Gastroesophageal sphincter (tissue), 4 donors: ENCODE data around the gene HDDC3. TPM values are rescaled to one million over a fixed set of nuclear protein-coding genes. Genes with fewer than 3 reads are reported as not detected.
"Not testable (repeated sequence)": the region's sequence is repeated elsewhere in the genome, so short reads cannot be mapped to it uniquely, and the experiment has no call there.

Source experiments
- ATAC-seq: fragments of 150-250 bp; one replicate; pipeline ENCODE4 v1.9.1; 2016; ENCODE audit warnings: mild to moderate bottlenecking, moderate library complexity
- H3K27ac ChIP-seq, 4 donors: fragments of 200-600 bp; sonication (generic) in 3 of 4; 1 replicate in 3 of 4; 2 replicates in 1 of 4; pipeline ENCODE4 v1.5.1; 2016 to 2019
- H3K27me3 ChIP-seq: fragments of 200-600 bp; sonication (generic); one replicate; pipeline ENCODE4 v1.5.1; 2019
- H3K36me3 ChIP-seq, 2 donors: fragments of 200-600 bp; sonication (generic); one replicate each; pipeline ENCODE4 v1.5.1; 2019; ENCODE audit warnings: control low read depth in 1 of 2
- H3K4me1 ChIP-seq, 3 donors: fragments of 200-600 bp; sonication (generic); 1 replicate in 2 of 3; 2 replicates in 1 of 3; pipeline ENCODE4 v1.5.1; 2016 to 2019; ENCODE audit warnings: control low read depth in 2 of 3
- H3K4me3 ChIP-seq, 2 donors: fragments of 200-600 bp; sonication (generic); one replicate each; pipeline ENCODE4 v1.5.1; 2019; ENCODE audit warnings: mild to moderate bottlenecking in 1 of 2, moderate library complexity in 1 of 2
- H3K9me3 ChIP-seq, 3 donors: fragments of 200-600 bp; sonication (generic); one replicate each; pipeline ENCODE4 v1.5.1; 2017 to 2019; ENCODE audit warnings: control low read depth in 2 of 3
- CTCF ChIP-seq, 4 experiments: fragments of 200-600 bp in 2 of 4; fragments of 450-650 bp in 2 of 4; sonication (generic) in 1 of 4; IDR thresholded peaks; one replicate each; pipeline ENCODE4 v1.5.1; 2017 to 2019; ENCODE audit warnings: antibody characterized with exemption in 4 of 4, mild to moderate bottlenecking in 2 of 4, moderate library complexity in 2 of 4
- EP300 ChIP-seq: sonication (generic); formaldehyde crosslinking; IDR thresholded peaks from one replicate; pipeline ENCODE4 v1.6.1; 2017; ENCODE audit warnings: antibody characterized with exemption, mild to moderate bottlenecking
- POLR2A ChIP-seq, 2 donors: fragments of 450-650 bp; IDR thresholded peaks; one replicate each; pipeline ENCODE4 v1.6.1; 2017; ENCODE audit warnings: antibody characterized with exemption in 2 of 2, mild to moderate bottlenecking in 2 of 2, moderate library complexity in 1 of 2
- POLR2AphosphoS5 ChIP-seq: sonication (generic); formaldehyde crosslinking; IDR thresholded peaks from one replicate; pipeline ENCODE4 v1.6.1; 2017; ENCODE audit warnings: antibody characterized with exemption
- WGBS, 2 donors: methylation state at CpG; one replicate each; pipeline ENCODE4 v1.1.5; 2018; ENCODE audit warnings: low coverage in 1 of 2; 5-methylcytosine and 5-hydroxymethylcytosine counted together
- total RNA-seq, 4 donors: library from RNA; depleted of rRNA; stranded (reverse); fragments of >200 nt; gene quantifications; one replicate each; pipeline ENCODE4 v1.1.0, GENCODE V29; 2016

The HDDC3 gene
- total RNA-seq, 4 donors from 2014 or later = 5.9 to 17.1 (median 8.3) TPM

GRCh38 chr15:90911302-90911623 lies 21.1 kb downstream of the HDDC3 start:
- WGBS, 2 donors = 88% methylated on average over 4 of the region's 19 CpGs; no CpG with 5 or more reads in 1 of the 2 donors
- Histone ChIP-seq H3K27me3 (no peaks in the 10 kb centered on the region), H3K9me3 (no peaks in the 10 kb centered on the region), H3K36me3 (peaks cover 0 to 100% of the 10 kb centered on the region in 2 donors), H3K27ac (no peak overlapping the region), H3K4me1 (peaks cover 0 to 27% (median 0%) of the 10 kb centered on the region in 3 donors), H3K4me3 (no peak overlapping the region)
- no peak for TF ChIP-seq EP300
- TF ChIP-seq CTCF (IDR thresholded peaks at IDR 0.05) = no peak
- TF ChIP-seq POLR2A (IDR thresholded peaks at IDR 0.05) = no peak
- no peak for TF ChIP-seq POLR2AphosphoS5
- ATAC-seq = no peak

GRCh38 chr15:90910441-90911301 lies 21.7 kb downstream of the HDDC3 start:
- H3K36me3 ChIP-seq = peaks cover 0 to 100% of the 10 kb centered on the region in 2 donors
- ATAC-seq = no peak
- no peak for TF ChIP-seq POLR2AphosphoS5
- no peak for TF ChIP-seq CTCF (IDR thresholded peaks at IDR 0.05)
- TF ChIP-seq EP300 = no peak
- no peak for TF ChIP-seq POLR2A (IDR thresholded peaks at IDR 0.05)

GRCh38 chr15:90909976-90910375 lies 22.4 kb downstream of the HDDC3 start:
- ATAC-seq = no peak
- TF ChIP-seq POLR2AphosphoS5 = no peak
- no peak for TF ChIP-seq POLR2A (IDR thresholded peaks at IDR 0.05)
- TF ChIP-seq EP300 = no peak
- no peak for TF ChIP-seq CTCF (IDR thresholded peaks at IDR 0.05)
- no CpG with 5 or more reads among the region's 8 CpGs for whole genome bisulfite sequencing, 2 donors
- Histone ChIP-seq H3K4me1 (peaks cover 0 to 40% (median 0%) of the 10 kb centered on the region in 3 donors), H3K36me3 (peaks cover 0 to 100% of the 10 kb centered on the region in 2 donors), H3K27ac (no peak overlapping the region), H3K27me3 (no peaks in the 10 kb centered on the region), H3K4me3 (no peak overlapping the region), H3K9me3 (no peaks in the 10 kb centered on the region)

More at GRCh38 chr15:90910441-90911301, 21.7 kb downstream of the HDDC3 start:
- Histone ChIP-seq H3K27me3 (no peaks in the 10 kb centered on the region), H3K27ac (no peak overlapping the region), H3K9me3 (no peaks in the 10 kb centered on the region), H3K4me1 (peaks cover 0 to 33% (median 0%) of the 10 kb centered on the region in 3 donors), H3K4me3 (no peak overlapping the region)
- WGBS, 2 donors = 60 to 84% methylated on average over 1 to 6 of the region's 24 CpGs

- ATAC-seq, H3K9me3 ChIP-seq, H3K27me3 ChIP-seq, H3K27ac ChIP-seq, H3K4me3 ChIP-seq: not testable (repeated sequence)
- Histone ChIP-seq H3K36me3 (peaks cover 0 to 98% of the 10 kb centered on the region in 2 donors), H3K4me1 (peaks cover 0 to 45% (median 0%) of the 10 kb centered on the region in 3 donors)
- 76 to 80% methylated on average over 1 to 9 of the region's 11 CpGs for WGBS, 2 donors
These were observed 22.9 kb downstream of the HDDC3 start for GRCh38 chr15:90909449-90909848.

GRCh38 chr15:90907838-90908507 lies 24.4 kb downstream of the HDDC3 start:
- no peaks in the 10 kb centered on the region for H3K27me3 ChIP-seq
- H3K4me3 ChIP-seq = no peak overlapping the region
- WGBS, 2 donors = 69 to 82% methylated on average over 6 to 8 of the region's 9 CpGs
- peaks cover 0 to 59% (median 8%) of the 10 kb centered on the region in 3 donors for H3K4me1 ChIP-seq
- TF ChIP-seq POLR2AphosphoS5 = no peak
- no peak for TF ChIP-seq EP300
- no peak for TF ChIP-seq CTCF (IDR thresholded peaks at IDR 0.05)
- no peak for TF ChIP-seq POLR2A (IDR thresholded peaks at IDR 0.05)
- H3K9me3 ChIP-seq = no peaks in the 10 kb centered on the region
- H3K36me3 ChIP-seq = peaks cover 0 to 83% of the 10 kb centered on the region in 2 donors
- H3K27ac ChIP-seq = peak overlapping the region in 3 of 4 donors; percentile 3 to 44 (median 15)
- peak; percentile 10 for ATAC-seq
